ENCODE results near the gene BTN1A1.

BTN1A1 gene

GRCh38 chr6:26475823-26476729 lies 24.0 kb upstream of the BTN1A1 start:
- no peak for DNase-seq (ENCODE audit: low read depth in 2 of 2)

DNA sequence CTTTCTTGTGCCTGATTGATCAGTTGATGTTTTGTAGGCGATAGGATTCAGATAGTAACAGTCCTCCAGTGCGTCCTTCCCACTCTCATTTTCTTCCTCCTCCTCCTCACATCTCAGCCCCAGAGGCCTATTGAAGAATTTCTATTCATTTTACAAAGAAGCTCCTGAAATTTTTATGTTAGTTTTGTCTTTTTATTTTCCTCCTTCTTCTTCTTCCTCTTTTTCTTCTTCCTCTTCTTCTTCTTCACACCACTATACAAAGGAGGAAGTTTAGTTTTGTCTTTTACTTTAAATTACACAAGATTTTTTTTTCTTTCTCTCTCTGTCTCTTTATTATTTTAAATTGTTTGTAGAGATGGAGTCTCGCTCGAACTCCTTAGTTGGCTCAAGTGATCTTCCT lies 23.2 kb upstream of the BTN1A1 start:
- DNase-seq (ENCODE audit: low read depth in 2 of 2) = no peak

DNA sequence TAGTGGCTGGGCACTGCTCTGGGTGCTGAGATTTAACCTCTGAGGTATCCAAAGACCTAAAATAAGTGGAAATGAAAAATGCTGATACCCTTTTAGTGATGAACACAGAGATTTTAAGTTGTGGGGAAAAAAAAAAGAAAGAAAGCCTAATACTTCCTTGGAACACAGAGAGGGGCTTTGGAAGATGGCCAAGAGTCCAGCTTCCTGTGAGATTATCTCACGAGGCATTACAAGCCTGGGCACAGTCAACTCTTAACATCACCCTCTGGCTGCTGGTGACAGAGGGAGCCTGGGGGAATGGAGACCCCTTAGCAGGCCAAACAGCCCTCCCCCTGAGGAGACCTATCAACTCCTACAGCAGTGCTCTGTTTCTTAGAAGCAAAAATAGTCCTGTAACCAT lies 22.7 kb upstream of the BTN1A1 start:
- no peak for DNase-seq (ENCODE audit: low read depth in 2 of 2)

- DNase-seq (ENCODE audit: low read depth in 2 of 2) = no peak
Measured at GRCh38 chr6:26478100-26478984, 21.8 kb upstream of the BTN1A1 start.

DNA sequence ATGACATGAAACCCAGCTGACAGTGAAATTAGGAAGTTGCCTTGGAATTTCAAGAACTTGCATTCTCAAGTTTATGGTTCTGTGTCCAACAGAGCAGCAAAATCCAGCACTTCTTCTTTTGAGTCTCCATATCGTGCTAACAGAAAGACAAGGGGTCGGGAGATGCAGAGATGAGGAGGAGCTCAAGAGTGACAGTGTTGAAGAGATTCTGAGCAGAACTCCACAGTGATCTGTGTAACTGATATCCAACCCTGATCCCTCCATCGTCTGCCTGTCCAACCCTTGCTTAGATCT lies 21.2 kb upstream of the BTN1A1 start:
- DNase-seq (ENCODE audit: low read depth in 2 of 2) = no peak

- no peak for DNase-seq (ENCODE audit: low read depth in 2 of 2)
Measured at GRCh38 chr6:26482338-26482737, 17.8 kb upstream of the BTN1A1 start.

DNA sequence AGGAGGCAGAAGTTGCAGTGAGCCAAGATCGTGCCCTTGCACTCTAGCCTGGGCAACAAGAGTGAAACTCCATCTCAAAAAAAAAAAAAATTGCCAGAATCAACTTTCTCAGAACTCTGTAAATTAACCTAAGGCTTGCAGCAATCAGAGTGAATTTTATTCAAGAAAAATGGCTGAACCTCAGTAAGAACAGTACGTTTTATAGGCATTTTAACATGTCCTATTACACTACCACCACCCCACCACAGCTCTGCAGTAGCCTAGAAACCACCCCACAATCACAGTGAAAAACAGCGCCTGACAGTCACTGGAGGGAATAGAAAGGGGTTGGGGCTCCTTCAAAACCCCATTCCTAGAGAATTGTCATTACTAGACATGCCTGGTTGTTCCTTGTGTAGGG lies 16.4 kb upstream of the BTN1A1 start:
- DNase-seq (ENCODE audit: low read depth in 2 of 2) = no peak

- DNase-seq (ENCODE audit: low read depth in 2 of 2) = no peak
Measured at GRCh38 chr6:26484161-26484560, 15.9 kb upstream of the BTN1A1 start.

GRCh38 chr6:26485112-26485780 lies 14.9 kb upstream of the BTN1A1 start:
- no peak for DNase-seq (ENCODE audit: low read depth in 2 of 2)

- DNase-seq (ENCODE audit: low read depth in 2 of 2) = no peak
Measured at GRCh38 chr6:26486358-26486757, 13.7 kb upstream of the BTN1A1 start.

DNA sequence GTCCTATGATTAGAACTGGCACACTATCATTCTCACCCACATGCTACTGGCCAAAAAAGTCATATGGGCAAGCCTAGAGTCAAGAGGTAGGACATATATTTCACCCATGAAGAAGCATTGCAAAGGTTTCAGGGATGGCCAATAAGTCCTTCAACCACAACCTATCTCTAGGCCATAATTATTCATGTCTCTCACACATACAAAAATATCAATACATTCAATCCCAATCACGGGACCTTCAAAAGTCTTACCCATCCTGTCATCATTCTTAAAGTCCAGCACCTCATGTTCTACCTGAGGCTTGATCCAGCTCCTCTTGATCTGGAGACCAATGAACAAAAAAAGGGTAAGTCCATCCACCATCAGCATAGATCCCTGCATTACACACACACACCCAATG lies 12.6 kb upstream of the BTN1A1 start:
- DNase-seq (ENCODE audit: low read depth in 2 of 2) = no peak

DNA sequence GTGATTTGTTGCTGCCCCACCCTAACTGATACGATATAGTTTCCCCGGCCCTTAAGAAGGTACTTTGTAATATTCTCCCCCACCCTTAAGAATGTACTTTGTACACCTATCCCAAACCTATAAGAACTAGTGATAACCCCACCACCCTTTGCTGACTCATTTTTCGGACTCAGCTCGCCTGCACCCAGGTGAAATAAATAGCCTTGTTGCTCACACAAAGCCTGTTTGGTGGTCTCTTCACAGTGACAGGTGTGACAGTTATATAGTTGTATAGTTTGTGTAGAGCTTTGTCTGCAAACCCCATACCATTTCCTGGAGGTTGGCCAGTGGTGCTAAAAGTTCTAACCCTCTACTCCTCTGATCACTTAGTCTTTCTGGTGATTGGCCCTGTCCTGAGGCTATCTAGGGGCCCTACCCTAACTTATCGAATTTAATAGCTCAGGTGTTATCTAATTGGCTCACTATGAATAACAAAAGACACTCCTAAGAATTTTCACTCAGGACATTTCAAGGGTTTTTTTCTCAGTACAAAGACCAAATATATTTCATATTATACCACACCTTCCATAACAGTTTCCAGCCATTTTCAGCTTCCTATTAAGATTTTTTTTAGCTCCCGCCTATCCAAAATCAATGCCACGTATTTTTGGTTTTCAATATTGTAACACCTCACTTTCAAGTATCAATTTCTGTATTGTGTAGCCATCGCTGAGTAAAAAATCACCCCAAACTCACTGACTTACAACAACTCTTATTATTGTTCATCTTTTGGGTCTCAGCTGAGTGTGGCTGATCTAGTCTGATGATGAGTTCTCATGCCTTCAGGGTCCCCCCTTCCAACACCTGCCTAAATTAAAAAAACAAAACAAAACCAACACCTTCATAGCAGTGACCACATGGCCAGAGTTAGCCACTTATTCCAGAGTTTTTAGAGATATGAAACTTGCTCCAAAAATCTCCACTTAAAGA lies 9.8 kb upstream of the BTN1A1 start:
- no peak for DNase-seq (ENCODE audit: low read depth in 2 of 2)

GRCh38 chr6:26491604-26492003 lies 8.5 kb upstream of the BTN1A1 start:
- DNase-seq (ENCODE audit: low read depth in 2 of 2) = no peak

- no peak for DNase-seq (ENCODE audit: low read depth in 2 of 2)
Measured at GRCh38 chr6:26493258-26493657, 6.8 kb upstream of the BTN1A1 start.

- no peak for DNase-seq (ENCODE audit: low read depth in 2 of 2)
Measured at GRCh38 chr6:26494117-26494516, 6.0 kb upstream of the BTN1A1 start.

GRCh38 chr6:26495281-26495680 lies 4.8 kb upstream of the BTN1A1 start:
- no peak for DNase-seq (ENCODE audit: low read depth in 2 of 2)

DNA sequence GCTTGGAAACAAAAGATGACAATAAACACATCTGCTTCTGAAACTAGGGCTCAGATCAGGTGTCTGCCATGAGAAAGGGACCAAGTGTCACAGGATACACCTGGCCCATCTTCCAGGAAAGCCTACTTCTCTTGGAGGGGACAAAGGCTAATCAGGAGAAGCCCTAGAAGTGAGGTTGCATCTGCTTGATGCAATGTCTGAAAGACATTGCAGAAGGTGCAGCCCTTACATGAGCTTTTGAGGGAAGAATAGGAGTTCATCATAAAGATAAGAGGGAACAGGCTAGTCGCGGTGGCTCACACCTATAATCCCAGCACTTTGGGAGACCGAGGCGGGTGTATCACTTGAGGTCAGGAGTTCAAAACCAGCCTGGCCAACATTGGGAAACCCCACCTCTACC lies 2.5 kb upstream of the BTN1A1 start:
- no peak for DNase-seq (ENCODE audit: low read depth in 2 of 2)

DNA sequence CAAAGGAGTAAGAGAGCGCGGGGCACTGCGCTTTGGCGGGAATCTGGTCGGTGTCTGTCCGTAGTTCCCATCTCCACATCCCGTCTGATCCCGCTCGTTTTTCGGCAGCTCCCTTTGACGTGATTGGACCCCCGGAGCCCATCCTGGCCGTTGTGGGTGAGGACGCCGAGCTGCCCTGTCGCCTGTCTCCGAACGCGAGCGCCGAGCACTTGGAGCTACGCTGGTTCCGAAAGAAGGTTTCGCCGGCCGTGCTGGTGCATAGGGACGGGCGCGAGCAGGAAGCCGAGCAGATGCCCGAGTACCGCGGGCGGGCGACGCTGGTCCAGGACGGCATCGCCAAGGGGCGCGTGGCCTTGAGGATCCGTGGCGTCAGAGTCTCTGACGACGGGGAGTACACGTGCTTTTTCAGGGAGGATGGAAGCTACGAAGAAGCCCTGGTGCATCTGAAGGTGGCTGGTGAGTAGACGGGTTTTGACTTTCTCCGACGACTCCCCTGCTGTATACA lies 1.4 kb downstream of the BTN1A1 start:
- peak in 1 of 2 donors; percentile 15 for DNase-seq (ENCODE audit: low read depth in 2 of 2)

DNA sequence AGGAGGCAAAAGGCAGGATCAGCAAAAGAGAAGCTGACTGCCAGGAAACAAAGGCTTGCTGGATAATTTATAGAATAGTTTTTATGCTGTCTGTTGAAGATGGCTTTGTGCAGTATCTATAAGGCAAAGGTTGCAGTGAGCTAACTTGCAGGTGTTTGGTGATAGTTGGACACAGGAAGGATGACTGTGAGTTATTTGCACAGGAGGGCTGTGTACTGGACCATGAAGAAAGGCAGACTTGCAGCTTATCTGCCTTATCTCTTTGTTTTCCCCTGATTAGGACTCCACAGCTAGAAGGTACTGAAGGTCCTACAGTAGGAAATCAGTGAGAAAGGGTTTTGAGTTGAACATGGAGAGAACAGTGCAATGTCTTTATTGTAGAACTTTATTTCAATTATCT lies 2.1 kb downstream of the BTN1A1 start:
- no peak for DNase-seq (ENCODE audit: low read depth in 2 of 2)

DNA sequence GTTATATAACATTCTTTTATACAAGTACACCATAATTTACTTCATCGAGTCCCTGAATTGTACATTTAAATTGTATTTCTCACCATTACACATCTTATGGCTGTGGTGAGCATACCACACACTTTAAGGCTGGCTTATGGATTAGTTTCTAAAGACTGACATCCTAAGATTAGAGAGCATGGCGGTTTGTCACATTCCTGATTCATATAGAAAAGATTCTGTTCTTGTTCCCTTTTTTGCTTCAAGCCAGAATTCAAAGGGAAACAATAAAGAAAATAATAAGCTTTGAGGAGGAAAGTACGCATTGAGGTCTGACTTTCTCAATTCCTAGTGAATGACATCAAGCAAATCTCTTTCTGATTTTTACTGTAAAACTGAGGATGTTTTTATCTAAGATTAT lies 2.5 kb downstream of the BTN1A1 start:
- DNase-seq (ENCODE audit: low read depth in 2 of 2) = no peak

DNA sequence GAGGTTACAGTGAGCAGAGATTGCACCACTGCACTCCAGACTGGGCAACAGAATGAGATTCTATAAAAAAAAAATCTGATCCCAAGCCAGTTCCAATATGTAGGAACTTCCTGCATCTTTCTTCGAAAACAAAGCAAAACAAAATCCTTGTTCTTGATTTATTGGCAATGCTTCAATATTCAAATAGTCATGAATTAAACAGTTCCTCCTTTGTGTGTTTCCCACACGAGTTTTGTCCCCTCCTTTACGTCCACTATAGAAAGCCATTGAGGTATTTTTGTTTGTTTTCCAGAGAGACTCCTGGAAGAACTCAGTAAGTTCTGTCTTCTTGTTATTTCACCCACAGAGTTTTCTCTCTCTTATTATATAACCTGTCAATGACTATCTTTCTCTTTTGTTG lies 7.6 kb downstream of the BTN1A1 start:
- no peak for DNase-seq (ENCODE audit: low read depth in 2 of 2)

Data from stimulated activated CD4-positive, alpha-beta T cell treated with anti-CD3 and anti-CD28 coated beads, Interleukin-1b, Interleukin-23, amount 100 ng/mL, for 4 hours (primary cell).